Left renal pelvis (tissue), 4 donors: ENCODE data around the gene TBC1D7. TPM values are rescaled to one million over a fixed set of nuclear protein-coding genes. Genes with fewer than 3 reads are reported as not detected.

ENCODE experiments used
- DNase-seq, 4 donors: peaks; one replicate each; pipeline ENCODE4 v3.0.0-alpha.2; 2013; ENCODE audit warnings: low read depth in 4 of 4, low spot score in 3 of 4
- polyA plus RNA-seq, 4 donors: library from polyadenylated mRNA; unstranded; fragments of 120-200 nt; gene quantifications; one replicate each; pipeline ENCODE4 v1.2.1, GENCODE V29; 2013; ENCODE audit not compliant: insufficient read length in 4 of 4

Gene TBC1D7
- polyA plus RNA-seq, 4 donors, result 19.1 to 40.4 (median 32.7) TPM

GRCh38 chr6:13296536-13296997 is 31.8 kb downstream of the TBC1D7 start:
- no peak for DNase-seq

- DNase-seq, result no peak
Measured at GRCh38 chr6:13295576-13295975, 32.8 kb downstream of the TBC1D7 start.

GRCh38 chr6:13294499-13295069 is 33.8 kb downstream of the TBC1D7 start:
- DNase-seq, result no peak

- no peak for DNase-seq
Measured at GRCh38 chr6:13292774-13293173, 35.6 kb downstream of the TBC1D7 start.

GRCh38 chr6:13290335-13290734 is 38.0 kb downstream of the TBC1D7 start:
- DNase-seq, result no peak

DNA sequence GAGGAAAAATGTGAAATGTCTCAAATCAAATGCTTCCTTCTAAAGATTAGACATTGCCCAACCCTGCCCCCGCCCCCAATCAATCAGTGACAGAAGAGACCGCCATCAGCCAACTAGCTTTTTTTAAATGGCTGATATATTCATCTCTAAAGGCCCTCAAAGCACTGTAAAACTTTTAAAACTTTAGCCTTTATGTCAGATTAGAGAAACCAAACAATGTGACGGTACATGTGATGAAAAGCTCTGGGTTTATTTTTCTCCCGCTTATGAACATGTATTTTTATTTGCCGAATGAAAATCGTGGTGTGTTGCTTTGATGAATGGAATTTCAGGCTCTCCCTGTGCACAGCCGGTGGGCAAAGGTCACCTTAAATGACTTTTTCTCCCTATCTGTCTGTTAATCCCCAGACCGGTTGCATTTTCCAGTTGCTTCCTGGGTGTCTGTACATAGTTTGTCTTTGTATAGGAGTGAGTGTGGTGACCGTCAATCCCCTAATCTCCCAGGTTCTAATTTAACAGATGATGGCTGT is 38.5 kb downstream of the TBC1D7 start:
- DNase-seq, result no peak

GRCh38 chr6:13288969-13289391 is 39.4 kb downstream of the TBC1D7 start:
- no peak for DNase-seq

DNA sequence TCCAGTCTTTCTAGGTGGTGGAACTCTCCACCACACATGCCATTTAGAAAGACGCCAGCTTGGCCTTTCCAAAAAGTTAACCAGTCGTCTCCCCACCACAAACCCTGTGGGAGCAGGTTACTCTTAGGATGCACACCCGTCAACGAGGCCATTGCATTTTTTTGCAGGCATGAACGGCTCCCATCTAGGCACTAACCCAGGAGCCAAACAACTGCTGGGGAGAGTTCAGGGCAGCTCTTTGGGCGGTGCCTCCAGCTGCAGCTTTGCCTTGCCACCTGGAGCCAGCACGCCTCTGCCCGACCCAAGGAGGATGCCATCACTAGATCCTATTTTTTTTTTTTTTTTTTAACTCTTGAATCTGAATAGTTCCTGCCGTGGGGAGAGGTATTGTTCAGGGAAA is 39.9 kb downstream of the TBC1D7 start:
- no peak for DNase-seq

- no peak for DNase-seq
Measured at GRCh38 chr6:13287104-13287503, 41.2 kb downstream of the TBC1D7 start.

GRCh38 chr6:13286181-13286580 is 42.2 kb downstream of the TBC1D7 start:
- no peak for DNase-seq

DNA sequence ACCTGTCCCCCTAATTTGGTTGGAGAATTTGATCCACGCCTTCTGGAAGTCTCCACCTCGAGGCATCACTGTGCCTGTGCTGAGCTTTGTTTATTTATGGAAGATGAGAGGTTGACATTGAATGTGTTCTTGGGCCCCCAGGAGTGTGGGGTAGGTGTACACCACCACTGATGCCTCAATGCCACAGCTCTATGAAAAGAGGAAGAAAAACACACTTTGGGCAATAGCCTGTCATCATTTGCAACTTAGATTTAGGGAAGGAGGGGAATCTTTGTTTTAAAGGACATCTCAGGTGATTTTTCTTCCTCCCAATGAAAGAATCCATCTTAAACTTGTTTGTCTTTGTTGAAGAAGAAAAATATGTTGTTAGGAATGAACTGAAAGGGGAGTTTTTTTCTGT is 42.6 kb downstream of the TBC1D7 start:
- DNase-seq, result no peak

DNA sequence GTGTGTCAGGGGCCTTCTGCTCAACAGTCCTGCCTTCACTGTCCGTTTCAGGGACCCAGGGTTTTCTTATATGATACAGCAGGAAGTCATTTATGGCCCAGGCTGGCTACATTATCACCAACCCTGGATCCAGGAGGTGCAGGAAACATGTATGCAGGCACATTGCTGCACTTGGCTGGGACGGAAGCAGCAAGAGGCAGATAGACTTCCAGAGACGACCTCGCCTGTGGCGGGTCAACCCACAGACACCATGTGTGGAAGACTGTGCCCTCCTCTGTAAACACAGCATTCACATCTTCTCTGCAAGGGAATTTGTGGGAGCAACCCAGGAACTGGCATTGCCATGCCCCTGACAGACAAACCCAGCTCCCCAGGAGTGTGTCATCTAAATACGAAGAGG is 43.7 kb downstream of the TBC1D7 start:
- DNase-seq, result no peak

GRCh38 chr6:13283331-13283730 is 45.0 kb downstream of the TBC1D7 start:
- DNase-seq, result no peak

- DNase-seq, result no peak
Measured at GRCh38 chr6:13282393-13283069, 45.8 kb downstream of the TBC1D7 start.

DNA sequence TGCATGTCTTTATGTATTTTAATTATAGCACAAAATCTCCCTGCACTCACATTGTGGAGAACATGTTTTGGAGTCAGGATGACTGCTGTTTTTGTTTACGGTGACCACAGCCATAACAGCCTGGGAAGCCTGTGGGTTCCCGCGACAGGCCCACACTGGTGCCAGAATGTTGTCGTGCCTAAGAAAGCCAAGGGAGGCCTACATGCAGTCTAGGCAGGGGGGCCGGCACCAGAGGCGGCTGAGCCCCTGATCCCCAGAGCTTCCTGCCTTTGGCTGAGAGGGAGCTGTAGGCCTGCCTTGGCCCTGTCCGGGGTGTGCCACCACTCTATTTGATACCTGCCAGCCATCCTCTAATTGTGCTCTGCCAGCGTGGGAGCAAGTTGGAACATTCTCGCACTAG is 46.7 kb downstream of the TBC1D7 start:
- DNase-seq, result no peak

- no peak for DNase-seq
Measured at GRCh38 chr6:13280254-13280653, 48.1 kb downstream of the TBC1D7 start.

GRCh38 chr6:13278991-13279390 is 49.3 kb downstream of the TBC1D7 start:
- no peak for DNase-seq

GRCh38 chr6:13278164-13278563 is 50.2 kb downstream of the TBC1D7 start:
- no peak for DNase-seq

- no peak for DNase-seq
Measured at GRCh38 chr6:13277231-13277630, 51.1 kb downstream of the TBC1D7 start.

GRCh38 chr6:13275435-13275989 is 52.8 kb downstream of the TBC1D7 start:
- DNase-seq, result no peak

DNA sequence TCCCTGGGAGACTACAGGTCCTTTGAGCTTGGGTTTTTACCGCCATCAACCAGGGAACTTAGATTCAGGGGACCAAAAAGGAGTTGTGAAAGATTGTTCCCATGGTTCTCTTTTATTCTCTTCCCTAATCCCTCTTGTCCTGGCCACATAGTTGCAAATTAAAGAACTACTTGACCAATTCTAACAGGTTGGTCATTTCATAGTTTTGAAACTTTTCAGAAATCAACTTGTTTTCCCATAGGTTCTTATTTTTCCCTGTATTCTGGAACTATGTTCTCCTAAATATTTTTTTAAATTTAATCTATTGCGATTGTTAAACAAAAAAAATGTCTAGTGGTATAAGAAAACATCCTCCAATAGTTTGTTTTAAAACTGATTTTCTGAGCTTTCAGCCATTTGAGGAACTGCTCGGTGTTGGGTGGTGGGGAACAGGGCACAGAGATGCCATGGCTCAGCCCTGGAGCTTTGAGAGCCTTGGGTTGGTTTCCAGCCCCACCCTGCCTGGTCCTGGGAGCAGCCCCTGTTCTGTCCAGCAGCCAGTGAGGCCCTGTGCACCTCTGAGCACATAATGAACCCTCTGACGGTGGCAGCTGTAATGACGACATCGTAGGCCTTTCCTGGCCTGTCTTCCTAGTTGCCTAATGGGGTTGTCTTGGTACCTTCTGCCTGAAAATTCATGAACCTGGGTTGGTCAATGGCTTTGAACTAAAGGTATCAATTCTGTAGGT is 53.5 kb downstream of the TBC1D7 start:
- no peak for DNase-seq
